Iris pigment epithelial cell (primary cell): ENCODE results near the gene DNAI2.

ENCODE experiments used
- DNase-seq: peaks from one replicate; pipeline ENCODE4 v3.0.0-alpha.2; 2011; ENCODE audit warnings: low read depth

Gene DNAI2, protein sequence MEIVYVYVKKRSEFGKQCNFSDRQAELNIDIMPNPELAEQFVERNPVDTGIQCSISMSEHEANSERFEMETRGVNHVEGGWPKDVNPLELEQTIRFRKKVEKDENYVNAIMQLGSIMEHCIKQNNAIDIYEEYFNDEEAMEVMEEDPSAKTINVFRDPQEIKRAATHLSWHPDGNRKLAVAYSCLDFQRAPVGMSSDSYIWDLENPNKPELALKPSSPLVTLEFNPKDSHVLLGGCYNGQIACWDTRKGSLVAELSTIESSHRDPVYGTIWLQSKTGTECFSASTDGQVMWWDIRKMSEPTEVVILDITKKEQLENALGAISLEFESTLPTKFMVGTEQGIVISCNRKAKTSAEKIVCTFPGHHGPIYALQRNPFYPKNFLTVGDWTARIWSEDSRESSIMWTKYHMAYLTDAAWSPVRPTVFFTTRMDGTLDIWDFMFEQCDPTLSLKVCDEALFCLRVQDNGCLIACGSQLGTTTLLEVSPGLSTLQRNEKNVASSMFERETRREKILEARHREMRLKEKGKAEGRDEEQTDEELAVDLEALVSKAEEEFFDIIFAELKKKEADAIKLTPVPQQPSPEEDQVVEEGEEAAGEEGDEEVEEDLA

DNA sequence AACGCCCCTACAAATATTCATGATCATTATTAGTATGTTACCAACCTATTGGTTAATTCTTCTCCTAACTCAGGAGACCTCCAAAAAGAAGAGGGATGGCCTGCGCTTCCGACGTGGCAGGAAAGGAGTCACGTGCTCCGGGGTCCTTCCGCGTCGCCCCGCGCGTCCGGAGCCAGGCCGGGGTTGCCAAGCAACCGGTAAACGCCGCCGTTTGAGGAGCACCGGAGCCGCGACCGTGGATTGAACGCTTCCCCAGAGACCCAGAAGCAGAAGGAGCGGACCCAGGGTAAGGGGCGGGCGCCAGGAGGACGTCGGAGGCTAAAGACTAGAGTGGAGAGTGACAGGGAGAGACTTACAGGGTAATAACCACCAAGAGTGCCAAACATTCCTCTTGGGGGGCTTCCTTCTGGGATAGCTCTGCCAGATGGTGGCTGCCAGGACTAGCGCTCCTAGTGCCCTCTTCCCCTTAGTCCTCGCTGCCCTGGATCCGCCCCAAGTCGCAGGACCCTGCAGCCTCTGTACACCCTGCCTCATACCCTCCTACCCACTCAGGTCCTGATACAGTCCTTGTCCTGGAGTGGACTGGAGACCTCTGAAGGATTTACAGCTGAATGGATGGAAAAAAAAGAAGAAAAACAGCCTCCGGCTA, at the start of gene DNAI2:
Gene DNAI2 (plus strand): TSS at position 175 of the 649 bp plus-strand sequence. CDS start 7,584 bp downstream, outside the sequence.
- DNase-seq: no peak

DNA sequence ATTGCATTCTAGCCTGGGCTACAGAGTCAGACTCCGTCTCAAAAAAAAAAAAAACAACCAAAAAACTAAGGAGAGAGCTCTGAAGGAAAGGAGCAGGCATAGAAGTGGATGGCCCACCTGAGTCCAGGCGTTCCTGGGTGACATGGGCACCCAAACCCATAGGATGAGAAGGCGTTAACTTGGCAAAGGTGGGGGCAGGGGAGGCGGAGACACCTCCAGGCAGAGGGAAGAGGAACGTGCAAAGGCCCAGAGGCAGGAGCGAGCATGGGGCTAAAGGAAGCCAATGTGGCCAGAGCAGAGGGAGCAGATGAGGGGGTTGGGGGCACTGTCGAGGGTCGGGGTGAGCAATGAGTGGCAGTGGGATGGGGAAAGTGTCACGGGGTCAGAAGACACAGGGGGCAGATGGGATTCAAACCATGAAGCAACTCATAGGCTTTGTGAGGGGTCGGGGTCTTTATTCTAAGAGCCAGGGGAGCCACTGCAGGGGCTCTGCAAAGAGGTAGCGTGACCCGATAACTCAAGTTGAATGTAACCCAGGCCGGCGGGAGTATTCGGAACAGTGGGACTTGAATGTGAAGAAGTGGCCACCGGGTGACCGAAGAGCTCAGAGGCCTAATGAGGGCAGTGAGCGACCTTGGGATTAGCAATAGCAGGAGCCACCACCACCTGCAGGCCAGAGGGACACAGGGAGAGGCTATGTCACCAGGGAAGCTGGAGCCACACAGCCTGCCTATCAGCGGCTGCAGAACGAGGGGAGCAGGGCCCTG, 48.9 kb upstream of the DNAI2 start:
- DNase-seq: no peak

GRCh38 chr17:74226252-74226651, 47.8 kb upstream of the DNAI2 start:
- no peak for DNase-seq

DNA sequence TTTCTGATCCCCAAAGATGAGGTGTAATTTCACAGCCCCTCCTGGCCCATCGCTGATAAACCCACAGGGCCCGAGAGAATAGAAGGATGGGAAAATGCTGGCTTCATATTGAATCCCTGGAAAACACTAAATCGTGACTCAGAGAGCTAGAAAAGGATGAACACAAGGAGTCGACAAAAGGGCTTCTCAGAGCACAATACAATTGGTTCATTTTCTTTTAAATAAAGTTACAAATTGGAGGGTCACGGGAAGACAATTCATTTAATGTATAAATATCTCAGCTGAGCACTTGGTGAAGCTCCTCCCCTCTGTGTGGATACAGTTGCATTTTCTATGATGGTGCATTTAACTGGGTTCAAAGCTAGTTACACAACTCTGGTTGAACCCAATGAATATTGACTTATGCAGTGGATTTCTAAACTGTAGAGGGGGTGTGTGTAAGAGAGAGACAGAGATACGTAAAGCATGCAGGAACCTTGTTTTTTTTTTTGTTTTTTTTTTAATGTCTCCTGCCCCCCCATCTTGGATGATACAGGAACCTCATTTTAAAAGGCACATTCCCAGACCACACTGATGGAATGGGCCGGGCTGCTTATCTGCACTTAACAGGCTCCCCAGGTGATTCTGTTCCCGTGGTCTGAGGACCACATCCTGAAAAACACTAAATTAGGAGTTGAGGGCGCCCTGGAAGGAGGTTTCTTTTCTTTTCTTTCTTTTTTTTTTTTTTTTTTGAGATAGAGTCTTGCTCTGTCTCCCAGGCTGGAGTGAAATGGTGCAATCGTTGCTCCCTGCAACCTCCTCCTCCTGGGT, 46.6 kb upstream of the DNAI2 start:
- no peak for DNase-seq

GRCh38 chr17:74228306-74228978, 45.6 kb upstream of the DNAI2 start:
- DNase-seq: no peak

DNA sequence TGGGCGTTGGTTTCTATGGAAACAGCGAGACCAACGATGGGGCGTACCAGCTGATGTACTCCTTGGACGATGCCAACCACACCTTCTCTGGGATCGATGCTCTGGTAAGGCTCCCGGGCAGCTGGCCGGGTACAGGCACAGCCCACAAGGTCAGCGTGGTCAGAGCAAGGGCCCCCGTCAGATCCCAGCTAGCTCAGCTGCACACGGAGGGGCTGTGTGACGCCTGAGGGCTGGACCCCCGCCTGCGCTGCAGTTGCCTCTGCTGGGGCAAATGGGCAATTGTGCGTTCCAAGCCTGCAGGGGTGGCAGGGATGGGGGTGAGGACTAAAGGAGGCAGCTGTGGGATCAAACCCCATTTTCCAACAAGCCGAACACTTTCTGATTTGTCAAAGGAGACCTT, 43.1 kb upstream of the DNAI2 start:
- DNase-seq: no peak

DNA sequence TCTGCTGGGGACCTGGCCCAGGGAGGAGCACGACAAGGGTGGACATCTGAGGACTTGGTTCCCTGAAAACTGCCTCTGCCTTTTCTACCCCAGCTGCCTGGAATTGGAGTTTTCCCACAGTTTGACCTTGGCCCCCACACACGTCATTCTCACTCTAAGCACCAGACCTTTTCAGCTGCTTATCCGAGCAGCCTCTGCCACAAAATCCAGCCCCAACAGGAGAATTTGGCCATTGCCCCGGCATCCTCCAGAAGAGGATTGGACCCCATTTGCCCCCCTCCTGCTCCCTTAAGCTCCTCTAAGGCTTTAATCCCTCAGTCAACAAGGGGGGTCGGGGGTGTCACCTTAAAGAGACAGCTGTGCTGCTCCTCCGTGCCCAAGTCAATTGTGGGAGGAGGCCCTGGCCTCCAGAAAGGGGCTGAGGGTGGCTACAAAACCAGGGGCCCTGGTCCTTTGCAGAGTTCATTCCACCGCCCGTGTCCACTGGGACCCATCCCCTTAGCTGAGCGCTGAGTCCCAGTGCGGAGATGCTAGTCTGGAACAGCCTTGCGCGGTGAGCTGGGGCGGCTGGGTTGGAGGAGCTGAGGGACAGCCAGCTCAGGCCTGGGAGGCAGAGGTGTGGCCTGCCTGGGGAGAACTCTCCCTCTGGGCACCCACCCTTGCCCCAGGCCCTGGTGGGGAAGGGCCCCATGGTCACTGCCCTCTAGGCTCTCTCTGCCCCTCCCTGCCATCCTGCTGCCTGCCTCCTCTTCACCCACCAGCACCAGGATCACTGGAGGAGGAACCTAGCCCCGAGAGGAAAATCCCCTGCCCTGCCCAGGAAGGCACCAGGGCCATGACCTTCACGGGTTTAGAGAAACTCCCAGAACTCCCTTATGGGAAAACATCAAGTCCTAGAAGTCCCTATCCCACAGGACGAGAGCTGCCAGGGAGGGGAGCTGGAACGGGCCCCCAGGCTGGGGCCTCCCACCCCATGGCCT, 41.8 kb upstream of the DNAI2 start:
- DNase-seq: no peak

GRCh38 chr17:74233937-74234336, 40.1 kb upstream of the DNAI2 start:
- DNase-seq: no peak

GRCh38 chr17:74234486-74234885, 39.5 kb upstream of the DNAI2 start:
- DNase-seq: no peak

GRCh38 chr17:74235040-74235581, 38.9 kb upstream of the DNAI2 start:
- no peak for DNase-seq

DNA sequence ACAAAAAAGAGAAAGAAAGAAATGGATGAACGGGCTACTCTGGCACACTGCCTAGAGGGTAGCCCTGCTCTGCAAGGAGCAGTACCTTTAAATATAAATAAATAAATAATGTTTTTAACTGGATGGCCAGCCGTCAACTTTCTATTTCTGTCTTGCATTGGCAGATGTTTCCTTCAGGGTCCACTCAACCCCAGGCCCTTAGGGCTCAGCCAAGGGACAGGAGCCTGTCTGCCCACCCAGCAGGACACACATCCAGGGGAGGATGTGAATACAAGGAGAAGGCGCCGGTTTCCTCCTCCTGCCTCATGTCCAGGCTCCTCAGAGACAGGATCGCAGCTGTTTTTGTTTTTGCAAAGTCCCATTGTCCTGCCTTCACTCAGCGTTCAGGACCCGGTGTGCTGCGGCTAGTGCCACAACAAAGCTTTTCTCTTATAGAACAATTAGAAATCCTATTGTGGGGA, 38.1 kb upstream of the DNAI2 start:
- DNase-seq: no peak

DNA sequence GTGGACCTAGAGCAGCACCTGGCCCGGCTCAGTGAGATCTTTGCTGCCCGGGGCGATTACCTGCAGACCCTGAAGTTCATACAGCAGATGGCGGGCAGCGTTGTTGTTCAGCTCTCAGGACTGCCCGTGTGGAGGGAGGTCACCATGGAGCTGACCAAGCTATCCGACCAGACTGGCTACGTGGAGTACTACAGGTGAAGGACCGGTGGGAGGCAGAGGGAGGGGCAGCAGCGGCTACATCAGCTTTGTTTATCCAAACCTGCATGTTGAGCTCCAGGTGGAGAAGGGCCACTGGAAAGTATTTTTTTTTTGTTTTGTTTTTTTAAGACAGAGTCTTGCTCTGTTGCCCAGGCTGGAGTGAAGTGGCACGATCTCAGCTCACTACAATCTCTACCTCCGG, 36.7 kb upstream of the DNAI2 start:
- no peak for DNase-seq

GRCh38 chr17:74239172-74239571, 34.9 kb upstream of the DNAI2 start:
- DNase-seq: peak; percentile 9

DNA sequence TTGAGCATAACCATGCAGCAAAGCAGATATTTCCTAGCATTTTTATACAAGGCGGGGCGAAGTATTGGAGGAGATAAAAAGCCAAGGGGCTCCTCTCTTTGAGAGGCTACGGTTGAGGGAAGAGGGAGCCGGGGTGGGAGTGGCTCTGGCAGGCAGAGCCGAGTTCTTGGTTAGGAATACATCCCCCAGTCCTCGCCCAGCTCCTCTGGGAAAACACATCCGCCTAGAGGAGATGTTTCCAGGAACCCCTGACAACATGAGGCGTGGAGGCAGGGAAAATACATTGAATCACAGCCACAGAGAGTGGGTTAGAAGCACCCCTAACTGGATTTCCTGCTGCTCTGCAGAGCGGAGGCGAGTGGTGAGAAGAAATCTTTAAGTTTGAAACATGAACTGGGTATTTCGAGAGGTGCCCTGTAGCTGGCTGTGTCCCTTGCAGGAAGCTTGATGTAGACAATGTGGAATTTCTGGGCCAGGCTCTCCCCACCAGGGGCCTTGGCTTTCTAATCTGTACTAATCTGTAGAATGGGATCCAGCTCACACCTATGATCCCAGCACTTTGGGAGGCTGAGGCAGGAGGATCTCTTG, 33.3 kb upstream of the DNAI2 start:
- peak; percentile 10 for DNase-seq

DNA sequence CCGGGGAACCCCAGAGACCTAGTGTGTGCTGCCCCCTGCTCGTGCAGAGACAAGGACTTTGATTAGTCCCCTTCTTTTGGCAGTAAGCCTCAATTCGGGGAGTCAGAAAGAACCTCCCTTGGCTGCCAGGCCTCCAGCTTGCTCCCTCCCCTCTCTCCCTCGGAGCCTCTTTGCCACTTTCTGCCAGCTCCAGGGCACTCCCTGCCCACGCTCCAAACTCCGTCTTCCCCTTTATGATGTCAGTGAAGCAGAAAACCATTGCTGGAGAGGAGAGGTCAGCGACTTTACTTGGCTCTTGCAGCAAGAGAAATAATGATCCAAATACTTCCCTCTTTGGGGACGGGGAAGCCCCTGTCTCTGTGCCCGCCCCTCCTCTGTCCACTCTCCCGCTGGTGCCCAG, 32.6 kb upstream of the DNAI2 start:
- DNase-seq: no peak

DNA sequence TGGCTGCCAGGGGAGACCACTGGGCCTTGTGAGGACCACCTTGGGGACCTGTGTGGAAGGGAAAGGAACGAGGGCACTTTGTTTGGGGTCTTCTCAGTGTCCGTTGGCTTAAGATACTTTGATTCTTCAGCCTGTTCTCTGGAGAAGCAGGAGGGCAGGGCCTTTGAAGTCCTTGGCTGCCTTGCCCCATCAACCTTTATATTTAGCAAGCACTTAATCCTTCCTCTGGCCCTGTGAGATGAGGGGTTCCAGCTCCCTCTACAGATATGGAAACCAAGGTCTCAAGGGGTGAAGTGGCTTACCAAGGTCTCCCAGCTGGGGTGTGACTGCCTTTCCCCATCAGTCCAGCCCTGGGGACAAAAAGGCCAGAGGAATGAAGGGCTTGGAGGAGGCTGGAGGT, 32.2 kb upstream of the DNAI2 start:
- DNase-seq: no peak

DNA sequence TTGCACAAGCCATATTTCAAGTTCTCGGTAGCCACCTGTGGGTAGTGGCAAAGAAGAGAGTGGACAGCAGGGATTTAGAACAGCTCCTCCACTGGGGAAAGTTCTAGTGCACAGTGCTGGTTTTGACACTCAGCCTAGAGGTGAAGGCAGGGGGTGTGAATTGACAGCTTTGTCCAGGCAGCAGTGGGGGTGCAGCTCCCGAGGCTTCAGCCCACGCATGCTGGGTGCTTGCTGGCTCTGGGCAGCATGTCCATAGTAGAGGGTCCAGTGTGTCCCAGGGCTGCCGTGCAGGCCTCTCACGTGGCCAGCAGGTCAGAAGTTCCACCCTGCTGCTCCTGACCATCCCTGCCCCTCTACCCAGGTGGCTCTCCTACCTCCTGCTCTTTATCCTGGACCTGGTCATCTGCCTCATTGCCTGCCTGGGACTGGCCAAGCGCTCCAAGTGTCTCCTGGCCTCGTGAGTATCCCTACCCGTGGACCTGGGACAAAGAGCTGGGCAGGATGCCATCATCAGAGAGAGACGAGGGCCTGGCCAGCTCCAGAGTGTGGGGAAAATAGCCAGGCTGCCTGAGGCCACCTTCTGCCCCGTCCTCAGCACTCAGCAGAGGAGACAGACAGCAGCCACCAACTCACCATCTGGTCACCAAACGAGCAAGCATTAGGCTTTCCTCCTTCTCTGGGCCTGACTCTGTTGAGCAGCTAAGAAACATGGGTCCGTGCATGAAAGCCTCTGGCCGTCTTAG, 30.9 kb upstream of the DNAI2 start:
- DNase-seq: no peak

GRCh38 chr17:74244128-74244527, 29.9 kb upstream of the DNAI2 start:
- no peak for DNase-seq
